Upper lobe of left lung (tissue), 6 donors: ENCODE results near the gene BTBD2. TPM values are rescaled to one million over a fixed set of nuclear protein-coding genes. Genes with fewer than 3 reads are reported as not detected.

Experiments used
- ATAC-seq, 2 donors: fragments of 200-7000 bp; cut with Tn5 transposase; one replicate each; pipeline ENCODE4 v1.9.1; 2022; ENCODE audit warnings: mild to moderate bottlenecking in 2 of 2, moderate library complexity in 2 of 2; ENCODE audit not compliant: low FRiP score in 2 of 2
- DNase-seq, 2 donors: peaks; one replicate each; pipeline ENCODE4 v3.0.0-alpha.2; 2019 to 2020
- H3K27ac ChIP-seq, 4 donors: fragments of 200-600 bp; sonication (generic); one replicate each; pipeline ENCODE4 v1.5.1; 2016 to 2019
- H3K27me3 ChIP-seq, 4 donors: fragments of 200-600 bp; sonication (generic); one replicate each; pipeline ENCODE4 v1.5.1; 2017 to 2019
- H3K36me3 ChIP-seq, 4 donors: fragments of 200-600 bp; sonication (generic); one replicate each; pipeline ENCODE4 v1.5.1; 2016 to 2019
- H3K4me1 ChIP-seq, 4 donors: fragments of 200-600 bp; sonication (generic); one replicate each; pipeline ENCODE4 v1.5.1; 2018 to 2019
- H3K4me3 ChIP-seq, 4 donors: fragments of 200-600 bp; sonication (generic); one replicate each; pipeline ENCODE4 v1.5.1; 2017 to 2019; ENCODE audit warnings: mild to moderate bottlenecking in 2 of 4, moderate library complexity in 1 of 4
- H3K9me3 ChIP-seq, 4 donors: fragments of 200-600 bp; sonication (generic); one replicate each; pipeline ENCODE4 v1.5.1; 2018 to 2019
- CTCF ChIP-seq, 6 experiments: fragments of 450-650 bp in 4 of 6; fragments of 200-600 bp in 2 of 6; sonication (generic) in 2 of 6; IDR thresholded peaks; one replicate each; pipeline ENCODE4 v1.5.1; 2016 to 2019; ENCODE audit warnings: antibody characterized with exemption in 6 of 6
- EP300 ChIP-seq, 4 donors: sonication (generic); formaldehyde crosslinking; IDR thresholded peaks; one replicate each; pipeline ENCODE4 v1.5.1; 2017; ENCODE audit warnings: antibody characterized with exemption in 4 of 4, control low read depth in 2 of 4
- POLR2A ChIP-seq, 4 donors: fragments of 450-650 bp; IDR thresholded peaks; one replicate each; pipeline ENCODE4 v1.5.1; 2016 to 2017; ENCODE audit warnings: antibody characterized with exemption in 4 of 4, mild to moderate bottlenecking in 2 of 4
- POLR2AphosphoS5 ChIP-seq, 2 donors: sonication (generic); formaldehyde crosslinking; IDR thresholded peaks; one replicate each; pipeline ENCODE4 v1.5.1; 2017; ENCODE audit warnings: antibody characterized with exemption in 2 of 2
- WGBS, 2 donors: methylation state at CpG; one replicate each; pipeline ENCODE4 v1.1.5; 2017 to 2018; 5-methylcytosine and 5-hydroxymethylcytosine counted together
- total RNA-seq, 6 donors: library from RNA; depleted of rRNA in 4 of 6; stranded (reverse); fragments of >200 nt in 4 of 6; gene quantifications; one replicate each; pipeline versions ENCODE4 v1.1.0 to v1.2.1, GENCODE V29; 2016 to 2021
- donor health status: DM: no; HTN: no; CAD: no; lungs with moderate emphysema.
- donor health status: DM: no; HTN: yes; CAD: no; lungs with severe emphysema.

Gene BTBD2
- total RNA-seq, 6 donors from 2014 or later, result 49.0 to 87.3 (median 69.8) TPM

- no peaks in the 10 kb centered on the region for H3K36me3 ChIP-seq
- peaks cover 19 to 28% (median 20%) of the 10 kb centered on the region in 4 donors for H3K4me1 ChIP-seq
- peak in 1 of 2 donors; percentile 12 for ATAC-seq
- H3K27ac ChIP-seq, result peak overlapping the region in 1 of 4 donors; percentile 10
- H3K9me3 ChIP-seq, result no peaks in the 10 kb centered on the region
- no peak for TF ChIP-seq CTCF (IDR thresholded peaks at IDR 0.05)
- no peak for TF ChIP-seq EP300 (IDR thresholded peaks at IDR 0.05)
- no peaks in the 10 kb centered on the region for H3K27me3 ChIP-seq
- DNase-seq, result no peak
- WGBS, 2 donors, result 94% methylated on average over 13 to 21 of the region's 21 CpGs
- H3K4me3 ChIP-seq, result no peak overlapping the region
Measured at GRCh38 chr19:2012941-2013682, 2.4 kb downstream of the BTBD2 start.

- no peak for ATAC-seq
- H3K4me1 ChIP-seq, result peaks cover 13 to 23% (median 15%) of the 10 kb centered on the region in 4 donors
- WGBS, 2 donors, result 93 to 95% methylated on average over 12 of the region's 12 CpGs
- no peak for DNase-seq
- no peaks in the 10 kb centered on the region for H3K27me3 ChIP-seq
- TF ChIP-seq POLR2A (IDR thresholded peaks at IDR 0.05) (no peak), EP300 (IDR thresholded peaks at IDR 0.05) (no peak), POLR2AphosphoS5 (IDR thresholded peaks at IDR 0.05) (no peak), CTCF (IDR thresholded peaks at IDR 0.05) (no peak)
- H3K36me3 ChIP-seq, result no peaks in the 10 kb centered on the region
- H3K9me3 ChIP-seq, result no peaks in the 10 kb centered on the region
- H3K27ac ChIP-seq, result no peak overlapping the region
- H3K4me3 ChIP-seq, result no peak overlapping the region
Measured at GRCh38 chr19:2011169-2011568, 4.3 kb downstream of the BTBD2 start.

- H3K4me3 ChIP-seq, result no peak overlapping the region
- WGBS, 2 donors, result 93 to 94% methylated on average over 17 to 20 of the region's 20 CpGs
- no peaks in the 10 kb centered on the region for H3K27me3 ChIP-seq
- DNase-seq, result peak in 1 of 2 donors; percentile 79
- H3K27ac ChIP-seq, result no peak overlapping the region
- peaks cover 11 to 21% (median 14%) of the 10 kb centered on the region in 4 donors for H3K4me1 ChIP-seq
- no peak for ATAC-seq
- no peak for TF ChIP-seq POLR2A (IDR thresholded peaks at IDR 0.05)
- no peak for TF ChIP-seq CTCF (IDR thresholded peaks at IDR 0.05)
- TF ChIP-seq POLR2AphosphoS5 (IDR thresholded peaks at IDR 0.05), result no peak
- TF ChIP-seq EP300 (IDR thresholded peaks at IDR 0.05), result no peak
- H3K36me3 ChIP-seq, result no peaks in the 10 kb centered on the region
- no peaks in the 10 kb centered on the region for H3K9me3 ChIP-seq
Measured at GRCh38 chr19:2010135-2010668, 5.3 kb downstream of the BTBD2 start.

GRCh38 chr19:2003874-2004273, 11.6 kb downstream of the BTBD2 start:
- ATAC-seq (no peak), DNase-seq (no peak)
- WGBS, 2 donors, result 80 to 99% methylated on average over 4 of the region's 4 CpGs
- H3K36me3 ChIP-seq, result peaks cover 0 to 29% (median 13%) of the 10 kb centered on the region in 4 donors
- no peak overlapping the region for H3K27ac ChIP-seq
- no peaks in the 10 kb centered on the region for H3K27me3 ChIP-seq
- TF ChIP-seq POLR2AphosphoS5 (IDR thresholded peaks at IDR 0.05), result no peak
- no peak for TF ChIP-seq EP300 (IDR thresholded peaks at IDR 0.05)
- TF ChIP-seq POLR2A (IDR thresholded peaks at IDR 0.05), result no peak
- H3K9me3 ChIP-seq, result no peaks in the 10 kb centered on the region
- no peak overlapping the region for H3K4me3 ChIP-seq
- H3K4me1 ChIP-seq, result no peaks in the 10 kb centered on the region

GRCh38 chr19:1999856-2000515, 15.5 kb downstream of the BTBD2 start:
- DNase-seq, result peak in 1 of 2 donors; percentile 67
- Histone ChIP-seq H3K27ac (no peak overlapping the region), H3K4me3 (no peak overlapping the region), H3K4me1 (no peaks in the 10 kb centered on the region), H3K36me3 (peaks cover 0 to 49% (median 24%) of the 10 kb centered on the region in 4 donors), H3K27me3 (no peaks in the 10 kb centered on the region), H3K9me3 (no peaks in the 10 kb centered on the region)
- WGBS, 2 donors, result 90 to 91% methylated on average over 15 to 26 of the region's 26 CpGs
- TF ChIP-seq CTCF (IDR thresholded peaks at IDR 0.05) (no peak), EP300 (IDR thresholded peaks at IDR 0.05) (no peak)
- peak in 1 of 2 donors; percentile 23 for ATAC-seq
